ENCODE data around the gene ZC3H18.
"Not testable (repeated sequence)": the region's sequence is repeated elsewhere in the genome, so short reads cannot be mapped to it uniquely, and the experiment has no call there.

Gene ZC3H18

GRCh38 chr16:88602091-88602490 lies 31.9 kb downstream of the ZC3H18 start:
- no peak for DNase-seq (ENCODE audit: low read depth, low spot score)

- no peak for DNase-seq (ENCODE audit: low read depth, low spot score)
These were observed 35.3 kb downstream of the ZC3H18 start for GRCh38 chr16:88605186-88606147.

GRCh38 chr16:88606148-88606757 lies 36.0 kb downstream of the ZC3H18 start:
- DNase-seq (ENCODE audit: low read depth, low spot score): no peak

DNA sequence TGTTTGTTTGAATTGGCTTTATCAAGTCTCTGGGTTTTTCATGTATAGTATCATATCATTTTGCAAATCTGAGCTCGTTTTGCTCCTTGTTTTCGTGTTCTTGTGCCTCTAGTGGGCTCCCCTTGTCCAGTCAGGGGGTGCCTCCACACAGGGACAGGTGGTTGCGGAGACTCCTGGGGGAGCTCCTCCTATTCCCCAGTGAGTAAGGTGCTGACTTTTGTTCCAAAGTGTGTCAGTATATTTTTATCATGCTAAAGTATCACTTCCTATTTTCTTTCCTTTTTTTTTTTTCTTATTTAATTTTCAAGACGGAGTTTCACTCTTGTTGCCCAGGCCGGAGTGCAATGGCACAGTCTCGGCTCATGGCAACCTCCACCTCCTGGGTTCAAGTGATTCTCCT lies 37.9 kb downstream of the ZC3H18 start:
- DNase-seq (ENCODE audit: low read depth, low spot score): no peak

GRCh38 chr16:88609426-88609825 lies 39.2 kb downstream of the ZC3H18 start:
- not testable (repeated sequence) for DNase-seq (ENCODE audit: low read depth, low spot score)

GRCh38 chr16:88610080-88610479 lies 39.9 kb downstream of the ZC3H18 start:
- DNase-seq (ENCODE audit: low read depth, low spot score): no peak

DNA sequence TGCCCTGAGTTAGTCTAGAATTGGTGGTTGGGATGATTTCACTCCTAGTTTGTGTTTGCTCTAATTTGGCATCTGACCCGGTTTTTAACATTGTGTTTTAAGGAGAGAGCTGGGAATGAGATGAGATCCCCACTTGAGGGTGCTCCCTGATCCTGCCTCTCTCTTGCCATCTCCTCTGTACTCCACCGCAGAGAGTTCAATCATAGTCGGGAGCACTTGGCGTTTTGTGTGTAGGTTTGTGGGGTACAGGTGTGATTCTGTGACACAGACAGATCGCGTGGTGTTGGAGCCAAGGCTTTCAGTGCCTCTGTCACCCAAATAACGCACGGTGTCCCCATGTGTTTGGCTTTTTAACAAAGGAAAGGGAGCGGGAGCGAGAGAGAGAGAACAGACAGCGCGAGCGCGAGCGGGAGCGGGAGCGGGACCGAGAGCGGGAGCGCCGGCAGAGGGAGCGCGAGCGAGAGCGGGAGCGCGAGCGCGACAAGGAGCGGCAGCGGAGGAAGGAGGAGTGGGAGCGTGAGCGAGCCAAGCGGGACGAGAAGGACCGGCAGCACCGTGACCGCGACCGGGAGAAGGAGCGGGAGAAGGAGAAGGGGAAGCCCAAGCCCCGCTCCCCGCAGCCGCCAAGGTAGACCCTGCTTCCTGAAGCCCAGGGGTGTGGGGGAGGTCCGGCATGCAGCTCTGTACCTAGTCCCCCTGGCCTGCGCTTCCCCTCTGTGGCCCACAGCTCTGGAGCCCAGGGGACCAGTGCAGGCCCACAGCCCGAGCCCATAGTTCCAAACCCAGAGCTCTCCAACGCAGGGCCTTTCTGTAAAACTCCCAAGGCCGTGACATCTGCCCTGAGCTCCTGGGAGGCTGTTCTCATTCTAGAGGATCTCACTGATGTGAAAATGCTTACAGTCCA lies 41.0 kb downstream of the ZC3H18 start:
- DNase-seq (ENCODE audit: low read depth, low spot score): no peak

DNA sequence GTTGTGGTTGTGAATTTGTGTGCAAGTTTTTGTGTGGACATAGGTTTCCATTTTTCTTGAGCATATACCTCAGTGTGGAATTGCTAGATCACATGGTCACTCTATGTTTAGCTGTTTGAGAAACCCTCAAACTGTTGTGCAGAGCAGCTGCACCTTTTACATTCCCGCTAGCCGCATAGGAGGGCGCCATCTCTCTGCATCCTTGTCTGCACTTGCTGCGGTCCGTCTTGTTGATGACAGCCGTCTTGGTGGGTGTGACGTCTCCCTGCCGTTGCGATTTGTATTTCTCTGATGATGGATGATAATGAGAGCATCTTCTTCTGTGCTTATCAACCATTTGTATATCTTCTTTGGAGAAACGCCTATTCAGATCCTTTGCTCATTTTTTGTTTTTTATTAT lies 43.1 kb downstream of the ZC3H18 start:
- no peak for DNase-seq (ENCODE audit: low read depth, low spot score)

DNA sequence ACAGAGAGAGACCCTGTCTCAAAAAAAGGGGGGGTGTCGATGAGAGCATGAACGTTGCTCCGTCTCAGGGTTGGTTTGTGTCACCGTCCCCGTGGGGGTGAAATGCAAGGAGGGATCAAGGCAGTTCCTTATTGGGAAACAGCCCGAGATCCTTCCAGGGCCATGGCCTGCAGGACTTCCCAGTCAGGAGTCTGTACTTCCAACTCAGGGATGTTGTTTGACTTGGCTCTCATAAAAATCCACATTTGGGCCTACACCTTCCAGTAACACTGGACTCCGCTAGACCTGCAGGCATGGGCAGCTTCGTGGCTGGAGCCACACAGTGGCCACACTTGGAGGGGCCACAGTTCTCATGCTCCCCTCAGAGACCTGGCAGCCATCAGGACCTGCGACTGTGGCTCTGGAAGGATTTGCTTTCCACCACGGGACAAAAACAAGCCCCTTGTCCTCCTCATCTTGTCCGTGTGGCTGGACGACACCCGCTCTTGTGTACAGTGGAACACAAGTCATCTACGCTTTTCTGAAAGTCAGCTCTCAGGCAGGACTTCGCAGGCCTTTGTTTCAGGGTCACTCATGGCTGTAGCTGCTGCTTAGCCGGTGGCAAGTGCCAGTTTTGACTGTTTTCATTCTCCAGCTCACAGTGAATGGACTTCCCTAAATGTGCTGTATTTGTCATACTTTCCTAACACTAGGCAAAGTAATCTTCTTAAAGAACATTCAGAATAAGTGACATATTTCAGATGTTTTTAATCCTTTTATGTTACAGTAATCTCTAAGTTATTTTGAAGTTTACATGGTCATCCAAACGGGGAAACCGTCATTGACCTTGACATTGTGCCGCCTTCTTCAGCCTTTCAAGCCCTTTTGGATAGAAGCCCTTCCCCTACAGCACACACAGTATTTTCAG lies 44.0 kb downstream of the ZC3H18 start:
- DNase-seq (ENCODE audit: low read depth, low spot score): no peak

DNA sequence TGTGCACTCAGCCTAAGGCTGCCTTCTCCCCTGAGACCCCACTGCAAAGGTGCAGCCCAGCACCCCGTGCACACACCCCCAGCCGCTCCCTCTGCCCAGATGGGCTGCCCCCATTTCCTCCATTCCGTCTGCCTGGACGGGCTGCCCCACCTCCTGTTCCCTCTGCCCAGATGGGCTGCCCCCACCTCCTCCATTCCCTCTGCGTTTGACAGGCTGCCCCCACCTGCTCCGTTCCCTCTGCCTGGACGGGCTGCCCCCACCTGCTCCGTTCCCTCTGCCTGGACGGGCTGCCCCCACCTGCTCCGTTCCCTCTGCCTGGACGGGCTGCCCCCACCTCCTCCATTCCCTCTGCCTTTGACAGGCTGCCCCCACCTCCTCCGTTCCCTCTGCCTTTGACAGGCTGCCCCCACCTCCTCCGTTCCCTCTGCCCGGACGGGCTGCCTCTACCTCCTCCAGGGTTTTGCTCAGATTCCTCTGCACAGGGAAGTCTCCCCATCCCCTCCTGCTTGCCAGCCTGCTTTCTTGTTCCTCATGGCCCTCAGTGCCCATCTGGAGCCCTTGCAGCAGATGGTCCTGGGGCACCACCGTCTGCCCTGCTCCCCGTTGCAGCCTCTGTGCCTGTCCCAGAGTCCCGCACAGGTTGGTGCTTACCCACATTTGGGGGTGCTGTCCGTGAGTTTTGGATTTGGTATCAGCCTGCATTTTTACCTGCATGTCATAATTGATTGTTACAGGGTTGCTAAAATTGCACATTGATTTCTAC lies 44.8 kb downstream of the ZC3H18 start:
- no peak for DNase-seq (ENCODE audit: low read depth, low spot score)

DNA sequence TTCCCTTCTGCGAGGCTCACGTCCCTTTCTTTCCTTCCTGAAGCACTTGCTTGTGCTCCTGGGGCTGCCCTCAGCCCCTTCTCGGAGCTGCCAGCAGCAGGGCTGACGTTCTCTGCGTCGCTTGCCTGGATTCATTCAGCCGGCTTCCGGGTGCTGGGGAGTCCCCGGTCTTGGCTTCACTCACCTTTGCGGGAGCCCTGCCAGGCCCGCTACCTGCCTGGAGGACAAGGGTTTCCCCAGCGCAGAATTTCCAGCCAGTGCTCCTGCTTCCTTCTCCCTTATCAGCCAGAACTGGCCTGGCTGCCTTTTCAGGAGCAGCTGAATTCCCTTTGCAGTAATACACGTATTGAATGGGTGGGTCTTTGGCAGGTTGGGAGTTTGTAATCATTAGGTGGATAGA lies 46.1 kb downstream of the ZC3H18 start:
- DNase-seq (ENCODE audit: low read depth, low spot score): no peak

GRCh38 chr16:88616736-88617135 lies 46.5 kb downstream of the ZC3H18 start:
- DNase-seq (ENCODE audit: low read depth, low spot score): no peak

GRCh38 chr16:88617268-88618031 lies 47.2 kb downstream of the ZC3H18 start:
- DNase-seq (ENCODE audit: low read depth, low spot score): no peak

DNA sequence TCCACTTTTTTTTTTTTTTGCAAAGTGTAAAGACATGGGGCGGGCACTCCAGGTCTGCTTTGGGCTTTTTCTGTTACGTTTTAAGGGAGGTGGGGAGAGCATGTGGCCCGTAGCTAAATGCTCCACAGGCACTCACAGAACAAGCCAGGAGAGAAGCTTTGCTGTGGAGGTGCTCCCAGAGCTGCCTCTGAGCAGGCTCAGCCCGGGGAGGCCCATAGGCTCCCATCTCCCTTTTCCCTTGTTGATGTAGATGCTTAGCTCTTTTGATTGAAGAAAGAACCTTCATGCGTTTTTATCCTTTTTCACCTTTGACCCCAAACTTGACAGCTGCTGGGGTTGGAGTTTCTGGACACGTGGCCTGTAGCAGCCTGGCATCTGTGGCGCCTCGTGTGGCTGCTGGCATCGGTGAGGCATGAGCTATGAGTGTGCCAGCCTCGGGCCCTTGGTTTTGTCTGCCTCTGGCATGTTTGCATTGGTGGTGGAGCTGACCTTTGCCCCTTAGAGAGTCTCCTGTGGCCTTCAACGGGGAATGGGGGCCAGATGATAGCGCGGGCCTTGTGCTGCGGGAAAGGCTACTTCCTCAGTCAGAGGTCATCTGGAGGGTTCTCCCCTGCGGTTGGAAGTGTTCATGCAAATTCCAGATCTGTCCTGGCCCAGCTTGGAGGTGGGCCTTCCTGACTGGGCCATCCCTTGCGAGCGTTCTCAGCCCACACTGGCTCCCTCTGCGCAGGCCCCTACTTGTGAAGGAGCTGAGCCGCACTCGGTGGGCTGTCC lies 48.2 kb downstream of the ZC3H18 start:
- no peak for DNase-seq (ENCODE audit: low read depth, low spot score)

DNA sequence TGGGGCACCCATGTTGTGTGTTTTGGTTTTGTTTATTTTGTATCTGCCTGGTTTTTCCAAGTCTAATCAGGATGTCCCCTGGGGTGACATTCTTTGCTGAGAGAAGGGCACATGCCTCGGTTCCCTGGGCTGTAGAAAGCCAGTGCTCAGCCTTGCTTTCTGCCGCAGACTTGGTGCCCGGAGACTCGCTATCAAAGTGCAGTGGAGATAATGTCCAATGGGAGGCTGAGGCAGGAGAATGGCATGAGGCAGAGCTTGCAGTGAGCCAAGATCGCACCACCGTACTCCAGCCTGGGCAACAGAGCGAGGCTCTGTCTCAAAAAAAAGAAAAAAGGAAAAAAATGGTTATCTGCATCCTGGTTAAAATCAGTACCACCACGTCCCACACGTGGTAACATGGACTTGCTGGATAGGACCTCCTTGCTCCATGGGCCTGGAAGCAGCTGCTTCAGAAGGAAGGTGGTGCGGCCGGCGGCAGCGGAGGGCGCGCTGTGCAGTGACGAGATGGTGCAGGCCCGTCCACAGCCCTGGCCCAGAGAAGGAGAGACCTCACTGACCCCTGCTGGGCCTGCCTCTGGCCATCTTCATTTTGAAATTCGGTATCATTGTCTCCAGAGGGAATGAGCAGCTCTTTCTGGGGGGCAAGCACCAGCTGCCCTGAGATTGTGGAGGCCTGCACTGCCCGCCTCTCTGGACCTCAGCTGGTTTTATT lies 48.9 kb downstream of the ZC3H18 start:
- DNase-seq (ENCODE audit: low read depth, low spot score): no peak

- no peak for DNase-seq (ENCODE audit: low read depth, low spot score)
These were observed 49.9 kb downstream of the ZC3H18 start for GRCh38 chr16:88619859-88620815.

DNA sequence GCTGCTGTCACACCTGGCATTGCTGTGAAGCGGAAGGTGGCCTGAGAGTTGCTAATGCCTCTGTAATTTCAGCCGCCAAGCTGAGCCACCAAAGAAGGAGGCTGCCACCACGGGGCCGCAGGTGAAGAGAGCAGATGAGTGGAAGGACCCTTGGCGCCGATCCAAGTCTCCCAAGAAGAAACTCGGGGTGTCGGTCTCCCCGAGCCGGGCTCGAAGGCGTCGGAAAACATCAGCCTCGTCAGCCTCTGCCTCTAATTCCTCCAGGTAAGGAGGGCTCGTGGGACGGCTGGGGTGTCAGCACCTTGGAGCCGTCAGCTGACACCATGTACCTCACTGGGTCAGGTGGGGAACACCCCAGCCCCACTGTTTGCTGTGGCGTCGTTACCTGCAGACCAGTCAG lies 51.9 kb downstream of the ZC3H18 start:
- no peak for DNase-seq (ENCODE audit: low read depth, low spot score)

Measured in iPS DF 19.7 (cell line).